Activated naive CD8-positive, alpha-beta T cell (primary cell): ENCODE results near the gene BLNK.

Experiments
- H3K27ac Mint-ChIP-seq: one replicate; pipeline ENCODE4 v1.8.0; 2021; ENCODE audit warnings: mixed read lengths
- H3K27me3 Mint-ChIP-seq: one replicate; pipeline ENCODE4 v1.8.0; 2021; ENCODE audit warnings: mixed read lengths
- H3K36me3 Mint-ChIP-seq: one replicate; pipeline ENCODE4 v1.8.0; 2021; ENCODE audit warnings: mixed read lengths
- H3K4me1 Mint-ChIP-seq: one replicate; pipeline ENCODE4 v1.8.0; 2021; ENCODE audit warnings: low read depth, mixed read lengths
- H3K4me3 Mint-ChIP-seq: one replicate; pipeline ENCODE4 v1.8.0; 2021; ENCODE audit warnings: mild to moderate bottlenecking, mixed read lengths
- H3K9me3 Mint-ChIP-seq: one replicate; pipeline ENCODE4 v1.8.0; 2021; ENCODE audit warnings: low read depth, mixed read lengths

Gene BLNK

DNA sequence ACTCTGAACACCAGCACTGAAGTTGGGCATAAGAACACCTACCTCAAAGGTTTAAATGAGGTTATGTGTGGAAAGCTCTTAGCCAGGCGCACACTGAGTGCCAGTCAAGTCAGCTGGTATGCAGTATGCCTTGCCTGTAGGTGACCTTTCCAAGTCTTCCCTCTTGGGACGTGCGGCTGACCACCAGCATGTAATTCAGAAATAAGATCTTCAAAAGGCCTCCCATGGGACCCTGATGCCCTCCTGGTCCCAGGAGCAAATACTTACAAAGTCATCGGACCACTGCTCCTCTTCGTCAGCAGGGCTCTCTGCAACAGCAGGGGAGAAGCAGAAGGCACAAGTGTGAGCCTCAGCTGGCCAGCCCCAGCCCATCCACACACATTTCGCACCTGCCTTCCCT lies 40.8 kb downstream of the BLNK start:
- H3K4me1 Mint-ChIP-seq, result no peaks in the 10 kb centered on the region
- no peaks in the 10 kb centered on the region for H3K27me3 Mint-ChIP-seq
- no peak overlapping the region for H3K27ac Mint-ChIP-seq
- H3K36me3 Mint-ChIP-seq, result no peaks in the 10 kb centered on the region
- no peak overlapping the region for H3K4me3 Mint-ChIP-seq
- no peaks in the 10 kb centered on the region for H3K9me3 Mint-ChIP-seq

DNA sequence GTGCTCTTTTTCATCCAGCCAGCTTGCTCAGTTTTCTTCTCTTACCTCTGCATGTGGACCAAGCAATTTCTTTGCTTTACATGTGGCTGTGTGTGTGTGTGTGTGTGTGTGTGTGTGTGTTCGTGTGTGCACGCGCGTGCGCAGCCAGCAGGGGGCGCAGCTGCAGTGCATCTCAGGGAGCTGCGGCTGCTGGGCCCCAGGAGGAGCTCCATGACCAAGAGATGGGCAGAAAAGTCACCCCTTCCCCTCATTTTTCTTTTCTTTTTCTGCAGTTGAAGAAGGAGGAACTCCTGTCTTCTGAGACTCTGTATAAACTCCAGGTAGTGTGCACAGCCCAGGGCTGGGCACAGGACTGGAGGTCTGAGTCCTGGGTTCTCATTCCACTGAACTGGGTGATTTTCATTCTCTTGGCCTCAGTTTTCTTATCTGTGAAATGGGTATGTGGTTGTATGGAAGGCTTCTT lies 41.8 kb downstream of the BLNK start:
- Mint-ChIP-seq H3K27ac (no peak overlapping the region), H3K36me3 (no peaks in the 10 kb centered on the region), H3K9me3 (no peaks in the 10 kb centered on the region), H3K4me1 (no peaks in the 10 kb centered on the region), H3K27me3 (no peaks in the 10 kb centered on the region), H3K4me3 (no peak overlapping the region)

DNA sequence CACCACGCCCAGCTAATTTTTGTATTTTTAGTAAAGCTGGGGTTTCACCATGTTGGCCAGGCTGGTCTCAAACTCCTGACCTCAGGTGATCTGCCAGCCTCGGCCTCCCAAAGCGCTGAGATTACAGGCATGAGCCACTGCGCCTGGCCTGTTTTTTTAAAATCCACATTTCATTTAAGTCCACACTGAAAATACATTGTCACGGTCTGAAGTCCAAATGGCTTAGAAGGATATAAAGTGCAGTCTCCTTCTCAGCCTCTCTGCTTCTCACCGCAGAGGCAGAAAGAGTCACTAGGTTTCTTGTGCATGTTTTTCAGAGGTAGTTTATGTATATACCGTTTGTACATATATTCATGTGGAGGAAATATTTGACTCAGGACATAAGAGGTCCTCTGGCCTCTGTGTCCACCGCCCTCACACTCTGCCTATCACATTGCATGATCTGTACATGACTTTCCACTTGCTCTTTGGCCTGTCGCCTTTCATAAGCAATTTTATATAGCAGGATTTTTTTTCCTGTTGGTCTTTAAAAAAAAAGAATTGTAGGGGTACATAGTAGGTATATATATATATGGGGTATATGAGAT lies 42.9 kb downstream of the BLNK start:
- no peaks in the 10 kb centered on the region for H3K27me3 Mint-ChIP-seq
- no peak overlapping the region for H3K4me3 Mint-ChIP-seq

DNA sequence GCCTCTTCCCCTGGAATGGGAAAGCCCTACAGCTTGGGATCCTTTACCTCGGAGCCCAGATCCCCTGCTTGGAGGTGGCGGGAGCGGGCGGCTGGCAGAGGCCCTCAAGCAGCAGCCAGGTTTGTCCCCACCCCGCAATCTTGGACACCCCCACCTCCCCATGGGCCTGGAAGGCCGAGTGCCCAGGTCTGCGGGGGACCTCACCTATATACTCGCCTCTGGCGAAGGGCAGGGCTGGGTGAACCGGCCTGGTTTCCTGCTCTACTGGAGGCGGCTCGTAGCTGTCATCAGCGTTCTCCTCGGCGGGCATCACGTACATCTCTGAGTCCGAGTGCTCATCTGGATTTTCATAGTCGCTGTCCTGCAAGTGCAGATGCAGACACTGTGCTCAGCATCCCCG lies 44.2 kb downstream of the BLNK start:
- peaks cover 2% of the 10 kb centered on the region for H3K27me3 Mint-ChIP-seq
- no peaks in the 10 kb centered on the region for H3K4me1 Mint-ChIP-seq
- H3K4me3 Mint-ChIP-seq, result no peak overlapping the region
- H3K36me3 Mint-ChIP-seq, result no peaks in the 10 kb centered on the region
- no peaks in the 10 kb centered on the region for H3K9me3 Mint-ChIP-seq
- H3K27ac Mint-ChIP-seq, result no peak overlapping the region

More for the DNA sequence above, 42.9 kb downstream of the BLNK start:
- no peak overlapping the region for H3K27ac Mint-ChIP-seq
- no peaks in the 10 kb centered on the region for H3K9me3 Mint-ChIP-seq
- H3K36me3 Mint-ChIP-seq, result no peaks in the 10 kb centered on the region
- H3K4me1 Mint-ChIP-seq, result no peaks in the 10 kb centered on the region

- H3K9me3 Mint-ChIP-seq, result no peaks in the 10 kb centered on the region
- no peaks in the 10 kb centered on the region for H3K4me1 Mint-ChIP-seq
- H3K27ac Mint-ChIP-seq, result no peak overlapping the region
- no peaks in the 10 kb centered on the region for H3K36me3 Mint-ChIP-seq
- no peak overlapping the region for H3K4me3 Mint-ChIP-seq
- peaks cover 2% of the 10 kb centered on the region for H3K27me3 Mint-ChIP-seq
Measured at GRCh38 chr10:96225119-96225518, 46.2 kb downstream of the BLNK start.

DNA sequence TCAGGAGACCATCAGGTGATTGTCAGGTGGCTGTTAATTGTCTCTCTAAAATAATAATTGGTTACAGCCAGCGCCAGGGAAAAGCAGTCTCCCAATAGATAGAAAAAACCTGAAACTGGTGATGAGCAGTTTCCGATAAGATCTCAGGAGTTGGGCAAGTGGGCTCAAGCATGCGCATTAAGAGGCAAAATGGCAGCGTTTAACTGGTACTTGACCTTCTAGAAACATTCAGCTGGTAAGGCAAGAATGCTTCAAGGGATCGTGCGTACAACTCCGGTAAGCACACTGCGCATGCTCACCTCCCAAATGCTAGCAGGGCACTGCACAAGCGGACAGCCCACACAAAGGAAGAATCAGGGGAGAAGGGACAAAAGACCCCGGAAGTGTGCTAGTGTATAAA lies 48.5 kb downstream of the BLNK start:
- Mint-ChIP-seq H3K4me1 (no peaks in the 10 kb centered on the region), H3K36me3 (no peaks in the 10 kb centered on the region), H3K4me3 (no peak overlapping the region), H3K27ac (no peak overlapping the region), H3K27me3 (peaks cover 2% of the 10 kb centered on the region), H3K9me3 (no peaks in the 10 kb centered on the region)

GRCh38 chr10:96222441-96222840 lies 48.9 kb downstream of the BLNK start:
- Mint-ChIP-seq H3K36me3 (no peaks in the 10 kb centered on the region), H3K27ac (no peak overlapping the region), H3K4me3 (no peak overlapping the region), H3K9me3 (no peaks in the 10 kb centered on the region), H3K27me3 (peaks cover 2% of the 10 kb centered on the region), H3K4me1 (no peaks in the 10 kb centered on the region)

DNA sequence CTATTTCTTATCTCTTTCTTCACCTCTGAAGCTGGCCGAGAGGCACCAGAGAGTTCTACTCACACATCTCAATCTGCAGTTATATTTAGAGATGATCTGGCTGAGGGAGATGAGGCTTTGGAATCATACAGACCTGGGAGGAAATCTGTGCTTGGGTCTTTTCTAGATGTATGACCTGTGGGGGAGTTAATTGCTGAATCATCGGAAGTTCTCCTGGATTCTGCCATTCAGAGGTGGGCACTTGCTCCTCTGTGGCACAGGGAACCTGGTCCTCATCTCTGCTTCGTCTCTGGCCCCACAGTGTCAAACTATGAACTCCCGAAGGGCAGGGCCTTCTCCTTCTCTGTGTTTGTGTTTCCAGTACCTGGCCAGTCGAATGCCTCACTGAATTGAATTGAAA lies 52.5 kb downstream of the BLNK start:
- no peaks in the 10 kb centered on the region for H3K9me3 Mint-ChIP-seq
- H3K4me1 Mint-ChIP-seq, result no peaks in the 10 kb centered on the region
- no peak overlapping the region for H3K4me3 Mint-ChIP-seq
- H3K36me3 Mint-ChIP-seq, result no peaks in the 10 kb centered on the region
- peaks cover 6% of the 10 kb centered on the region for H3K27me3 Mint-ChIP-seq
- H3K27ac Mint-ChIP-seq, result no peak overlapping the region

DNA sequence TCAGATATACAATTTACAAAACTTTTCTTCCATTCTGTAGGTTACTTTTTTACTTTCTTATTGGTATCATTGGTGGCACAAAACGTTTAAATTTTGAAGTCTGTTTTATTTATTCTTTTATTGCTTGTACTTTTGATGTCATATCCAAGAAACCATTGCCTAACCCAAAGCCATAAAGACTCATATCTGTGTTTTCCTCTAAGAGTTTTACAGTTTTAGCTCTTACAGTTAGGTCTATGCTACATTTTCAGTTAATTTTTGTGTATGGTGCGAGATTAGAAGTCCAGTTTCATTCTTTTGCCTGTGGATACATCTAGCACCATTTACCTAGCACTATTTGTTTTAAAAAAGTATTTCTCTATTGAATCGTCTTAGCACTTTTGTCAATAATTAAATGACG lies 53.7 kb downstream of the BLNK start:
- Mint-ChIP-seq H3K27me3 (peaks cover 6% of the 10 kb centered on the region), H3K4me3 (no peak overlapping the region), H3K4me1 (no peaks in the 10 kb centered on the region), H3K27ac (no peak overlapping the region), H3K9me3 (no peaks in the 10 kb centered on the region), H3K36me3 (no peaks in the 10 kb centered on the region)

DNA sequence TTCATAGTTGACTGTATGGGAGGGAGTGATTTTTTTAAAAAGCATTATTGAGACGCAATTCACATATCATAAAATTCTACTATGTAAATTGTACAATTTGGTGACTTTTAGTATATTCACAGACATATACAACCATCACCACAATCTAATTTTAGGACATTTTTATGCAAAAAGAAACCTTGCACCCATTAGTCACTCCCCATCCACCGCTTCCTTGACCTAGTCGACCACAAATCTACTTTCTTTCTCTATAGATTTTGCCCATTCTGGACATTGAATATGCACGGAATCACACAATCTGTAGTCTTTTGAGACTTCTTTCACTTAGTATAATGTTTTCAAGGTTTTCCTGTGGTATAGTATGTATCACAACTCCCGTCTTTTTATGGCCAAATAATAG lies 54.6 kb downstream of the BLNK start:
- Mint-ChIP-seq H3K36me3 (no peaks in the 10 kb centered on the region), H3K4me3 (no peak overlapping the region), H3K27ac (no peak overlapping the region), H3K4me1 (no peaks in the 10 kb centered on the region), H3K9me3 (no peaks in the 10 kb centered on the region), H3K27me3 (peaks cover 4% of the 10 kb centered on the region)

DNA sequence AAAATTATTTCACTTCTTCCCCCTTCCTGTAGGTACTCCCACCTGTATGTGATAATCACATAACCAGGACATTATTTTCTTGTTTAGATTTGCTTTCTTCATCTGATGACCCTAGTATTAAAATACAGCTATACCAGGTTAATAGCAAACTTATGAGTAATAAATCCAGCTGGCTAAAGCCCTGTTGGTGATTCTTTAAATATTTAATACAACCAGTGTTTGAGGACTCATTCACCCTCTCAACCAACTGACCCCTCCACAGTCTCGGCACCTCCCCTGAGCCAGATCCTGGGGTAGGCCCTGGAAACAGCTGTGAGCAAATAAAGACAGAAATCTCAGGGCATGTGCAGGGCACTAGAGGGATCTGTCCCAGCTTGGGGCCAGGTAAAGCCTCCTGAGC lies 58.5 kb downstream of the BLNK start:
- peaks cover 5% of the 10 kb centered on the region for H3K27me3 Mint-ChIP-seq
- no peaks in the 10 kb centered on the region for H3K36me3 Mint-ChIP-seq
- no peak overlapping the region for H3K27ac Mint-ChIP-seq
- no peaks in the 10 kb centered on the region for H3K9me3 Mint-ChIP-seq
- H3K4me3 Mint-ChIP-seq, result no peak overlapping the region
- H3K4me1 Mint-ChIP-seq, result no peaks in the 10 kb centered on the region

- peaks cover 6% of the 10 kb centered on the region for H3K27me3 Mint-ChIP-seq
- H3K27ac Mint-ChIP-seq, result no peak overlapping the region
- no peaks in the 10 kb centered on the region for H3K9me3 Mint-ChIP-seq
- no peaks in the 10 kb centered on the region for H3K4me1 Mint-ChIP-seq
- H3K36me3 Mint-ChIP-seq, result no peaks in the 10 kb centered on the region
- H3K4me3 Mint-ChIP-seq, result no peak overlapping the region
Measured at GRCh38 chr10:96211764-96212163, 59.6 kb downstream of the BLNK start.

GRCh38 chr10:96208946-96209345 lies 62.4 kb downstream of the BLNK start:
- Mint-ChIP-seq H3K27ac (no peak overlapping the region), H3K4me1 (no peaks in the 10 kb centered on the region), H3K36me3 (no peaks in the 10 kb centered on the region)

GRCh38 chr10:96208271-96208670 lies 63.1 kb downstream of the BLNK start:
- Mint-ChIP-seq H3K27me3 (peaks cover 2% of the 10 kb centered on the region), H3K36me3 (no peaks in the 10 kb centered on the region), H3K9me3 (no peaks in the 10 kb centered on the region), H3K27ac (no peak overlapping the region), H3K4me3 (no peak overlapping the region), H3K4me1 (no peaks in the 10 kb centered on the region)

More at GRCh38 chr10:96208946-96209345, 62.4 kb downstream of the BLNK start:
- Mint-ChIP-seq H3K9me3 (no peaks in the 10 kb centered on the region), H3K27me3 (peaks cover 3% of the 10 kb centered on the region), H3K4me3 (no peak overlapping the region)

- no peak overlapping the region for H3K27ac Mint-ChIP-seq
- no peak overlapping the region for H3K4me3 Mint-ChIP-seq
- no peaks in the 10 kb centered on the region for H3K36me3 Mint-ChIP-seq
- H3K27me3 Mint-ChIP-seq, result peaks cover 2% of the 10 kb centered on the region
- no peaks in the 10 kb centered on the region for H3K4me1 Mint-ChIP-seq
- no peaks in the 10 kb centered on the region for H3K9me3 Mint-ChIP-seq
Measured at GRCh38 chr10:96205580-96205979, 65.8 kb downstream of the BLNK start.

DNA sequence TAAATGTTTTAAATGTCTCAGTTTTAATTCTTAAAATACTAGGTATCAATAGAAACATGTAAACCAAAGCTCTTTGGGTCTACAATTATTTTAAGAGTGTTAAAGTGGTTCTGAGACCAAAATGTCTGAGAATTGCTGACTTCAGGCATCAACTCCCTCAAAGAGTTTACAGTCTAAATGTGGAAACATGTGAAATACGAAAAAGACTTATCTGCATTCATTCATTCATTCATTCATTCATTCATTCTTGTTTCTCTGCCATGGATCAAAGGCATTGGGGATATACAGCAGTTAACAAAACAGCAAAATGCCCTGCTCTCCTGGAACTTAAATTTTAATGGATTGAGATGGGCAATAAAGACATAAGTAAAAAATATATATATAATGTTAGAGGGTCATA lies 69.8 kb downstream of the BLNK start:
- H3K27ac Mint-ChIP-seq, result no peak overlapping the region
- no peaks in the 10 kb centered on the region for H3K4me1 Mint-ChIP-seq
- H3K9me3 Mint-ChIP-seq, result no peaks in the 10 kb centered on the region
- H3K27me3 Mint-ChIP-seq, result peaks cover under 1% of the 10 kb centered on the region
- H3K4me3 Mint-ChIP-seq, result no peak overlapping the region
- no peaks in the 10 kb centered on the region for H3K36me3 Mint-ChIP-seq
